GM19452 (cell line): ENCODE measurements around the gene EXOC6.

Experiments
- ATAC-seq: cut with Tn5 transposase; IDR thresholded peaks from one replicate; pipeline ENCODE4 v1.9.1; 2021; ENCODE audit not compliant: unreplicated experiment

Gene EXOC6

GRCh38 chr10:92999191-92999590, 150.9 kb downstream of the EXOC6 start:
- no peak for ATAC-seq

DNA sequence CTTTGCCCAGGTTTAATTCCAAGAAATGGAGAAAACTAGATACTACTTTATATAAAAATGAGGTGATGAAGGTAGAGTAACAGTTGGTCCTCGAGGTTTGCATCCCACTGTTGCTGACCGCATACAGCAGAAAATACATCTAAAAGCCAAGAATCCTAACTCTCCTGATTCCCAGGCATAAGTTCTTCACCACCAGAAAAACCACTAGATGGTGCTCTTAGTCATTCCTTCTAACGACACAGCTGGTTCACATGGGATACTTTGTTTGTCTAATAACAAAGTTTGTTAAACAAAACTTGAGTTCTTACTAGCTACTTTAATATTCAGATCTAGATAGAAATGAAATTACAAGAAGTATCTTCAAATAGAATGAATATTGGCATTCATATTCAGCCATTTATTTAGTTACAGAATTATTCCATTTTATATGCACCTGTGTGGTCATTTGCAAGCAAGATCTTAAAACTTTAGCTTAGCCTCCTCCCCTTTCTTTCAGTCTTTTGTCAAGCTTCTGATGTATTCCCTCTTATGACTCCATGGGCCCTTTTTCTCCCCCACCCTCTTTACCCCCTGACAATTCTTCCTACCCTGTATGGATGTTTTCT, 158.2 kb downstream of the EXOC6 start:
- no peak for ATAC-seq

DNA sequence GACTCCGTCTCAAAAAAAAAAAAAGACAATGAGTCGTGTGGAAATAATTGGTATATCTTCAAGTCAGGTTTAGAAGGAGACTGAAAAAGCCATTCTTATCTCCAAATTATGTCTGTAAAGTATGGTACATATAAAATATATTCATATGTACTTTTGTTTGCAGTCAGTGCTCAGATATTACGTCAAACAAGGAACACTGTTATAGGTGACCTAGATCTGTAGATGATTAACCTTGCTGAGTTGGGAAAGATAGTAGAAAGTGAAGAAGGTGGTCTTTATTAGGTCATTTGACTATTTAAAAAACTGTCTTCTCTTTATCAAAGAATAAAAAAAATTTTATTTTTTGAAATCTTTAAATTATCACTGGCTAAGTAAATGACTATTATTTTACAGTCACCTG, 167.4 kb downstream of the EXOC6 start:
- ATAC-seq = no peak

- ATAC-seq = no peak
Observed at GRCh38 chr10:93023013-93023650, 174.8 kb downstream of the EXOC6 start.

DNA sequence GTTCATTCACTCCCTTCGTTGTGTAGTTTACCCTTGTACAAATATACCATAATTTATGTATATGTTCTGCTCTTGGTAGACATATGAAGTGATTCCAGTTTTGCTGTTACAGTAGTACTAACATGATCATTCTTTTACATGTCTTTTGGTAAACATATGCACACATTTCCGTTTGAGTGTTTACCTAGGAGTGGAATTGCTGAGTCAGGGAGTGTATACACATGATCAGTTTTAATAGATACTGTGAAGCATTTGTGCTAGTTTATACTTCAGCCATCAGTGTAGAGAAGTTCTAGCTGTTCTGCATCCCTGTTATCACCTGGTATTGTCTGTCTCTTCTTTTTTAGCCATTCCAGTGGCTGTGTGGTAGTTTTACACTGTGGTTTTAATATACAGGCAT, 177.8 kb downstream of the EXOC6 start:
- no peak for ATAC-seq

DNA sequence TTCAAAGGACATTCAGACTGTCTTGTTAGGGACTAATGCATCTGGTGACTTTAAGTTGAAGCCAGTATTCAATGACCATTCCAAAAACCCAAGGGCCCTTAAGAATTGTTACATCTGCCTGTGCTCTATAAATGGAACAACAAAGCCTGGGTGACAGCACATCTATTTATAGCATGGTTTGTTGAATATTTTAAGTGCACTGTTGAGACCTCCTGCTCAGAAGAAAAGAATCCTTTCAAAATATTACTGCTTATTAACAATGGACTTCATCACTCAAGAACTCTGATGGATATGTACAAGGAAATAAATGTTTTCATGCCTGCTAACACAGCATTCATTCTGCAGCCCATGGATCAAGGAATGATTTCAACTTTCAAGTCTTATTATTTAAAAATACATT, 179.2 kb downstream of the EXOC6 start:
- no peak for ATAC-seq

DNA sequence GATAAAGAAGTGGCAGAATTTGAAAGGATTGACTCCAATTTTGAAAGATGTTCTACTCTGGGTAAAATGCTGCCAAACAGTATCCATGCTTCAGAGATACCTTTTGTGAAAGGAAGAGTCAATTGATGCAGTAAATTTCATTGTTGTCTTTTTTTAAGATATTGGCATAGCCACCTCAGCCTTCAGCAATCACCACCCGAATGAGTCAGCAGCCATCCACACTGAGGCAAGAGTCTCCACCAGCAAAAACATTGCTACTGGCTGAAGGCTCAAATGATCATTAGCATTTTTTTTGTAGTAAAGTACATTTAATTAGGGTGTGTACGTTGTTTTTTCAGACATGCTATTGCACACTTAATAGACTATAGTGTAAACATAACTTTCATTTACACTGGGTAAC, 180.6 kb downstream of the EXOC6 start:
- ATAC-seq = no peak

- no peak for ATAC-seq
Observed at GRCh38 chr10:93030409-93030808, 182.1 kb downstream of the EXOC6 start.

DNA sequence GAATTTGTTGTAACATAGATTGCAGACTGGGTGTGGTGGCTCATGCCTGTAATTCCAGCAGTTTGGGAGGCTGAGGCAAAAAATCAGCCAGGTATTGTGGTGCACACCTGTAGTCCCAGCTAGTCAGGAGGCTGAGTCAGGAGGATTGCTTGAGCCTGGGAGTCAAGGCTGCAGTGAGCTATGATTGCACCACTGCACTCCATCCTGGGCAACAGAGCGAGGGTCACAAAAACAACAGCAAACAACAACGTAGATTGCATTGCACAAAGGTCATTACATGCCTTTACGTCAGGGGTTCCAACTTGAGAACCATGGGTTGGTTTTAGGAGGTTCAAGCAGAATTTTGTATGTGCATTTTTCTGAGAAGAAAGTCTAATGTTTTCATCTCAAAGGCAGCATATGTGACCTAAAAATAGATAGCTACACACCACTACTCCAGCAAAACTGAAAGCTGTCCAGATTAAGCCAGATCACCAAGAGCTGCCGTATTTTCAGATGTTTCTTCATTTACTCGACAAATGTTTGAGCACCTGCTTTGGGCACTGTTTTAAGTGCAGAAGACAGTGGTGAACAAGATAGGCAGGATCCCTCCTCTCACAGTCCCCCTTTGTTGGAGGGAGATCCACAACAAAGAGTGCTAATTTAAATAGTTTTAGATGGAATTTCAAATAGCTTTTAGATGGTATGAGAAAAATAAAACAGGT, 183.9 kb downstream of the EXOC6 start:
- ATAC-seq = no peak

- no peak for ATAC-seq
Observed at GRCh38 chr10:93032809-93033137, 184.5 kb downstream of the EXOC6 start.

- no peak for ATAC-seq
Observed at GRCh38 chr10:93034426-93034825, 186.1 kb downstream of the EXOC6 start.

DNA sequence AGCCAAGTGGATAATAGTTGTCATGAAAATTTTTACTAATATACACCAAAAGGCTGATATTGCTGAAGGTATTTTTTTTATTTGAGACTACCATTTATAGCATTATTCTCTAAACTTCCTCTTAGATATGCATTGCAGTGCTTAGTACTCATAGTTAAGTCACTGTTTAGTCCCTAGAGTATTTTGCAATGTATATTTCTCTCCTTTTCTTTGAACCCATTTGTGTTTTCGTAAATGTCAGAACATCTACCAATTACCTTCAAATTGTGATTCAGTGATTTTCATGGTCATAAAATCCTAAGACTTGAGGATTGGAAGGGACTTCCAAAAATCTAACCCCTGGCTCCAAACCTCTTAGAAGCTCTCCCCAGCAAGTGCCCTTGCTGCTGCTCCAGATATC, 190.8 kb downstream of the EXOC6 start:
- ATAC-seq = no peak

DNA sequence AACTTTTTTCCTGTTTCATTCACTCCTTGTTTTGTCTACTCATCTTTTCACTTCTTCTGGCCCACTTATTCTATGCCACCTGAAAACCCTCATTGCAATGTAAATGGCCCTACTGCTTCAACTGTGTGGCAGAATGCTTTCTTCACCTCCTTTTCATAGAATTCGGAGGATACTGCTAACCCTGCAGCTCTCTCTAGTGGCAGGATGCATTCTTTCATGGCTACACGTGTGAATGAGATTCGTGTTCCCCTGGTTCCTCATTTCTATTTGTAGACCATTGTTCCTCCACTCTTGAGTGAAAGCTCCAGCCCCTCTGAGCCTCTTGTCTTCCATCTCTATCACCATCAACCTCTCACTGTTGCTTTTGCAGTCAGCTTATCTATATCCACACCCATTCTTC, 191.4 kb downstream of the EXOC6 start:
- no peak for ATAC-seq

DNA sequence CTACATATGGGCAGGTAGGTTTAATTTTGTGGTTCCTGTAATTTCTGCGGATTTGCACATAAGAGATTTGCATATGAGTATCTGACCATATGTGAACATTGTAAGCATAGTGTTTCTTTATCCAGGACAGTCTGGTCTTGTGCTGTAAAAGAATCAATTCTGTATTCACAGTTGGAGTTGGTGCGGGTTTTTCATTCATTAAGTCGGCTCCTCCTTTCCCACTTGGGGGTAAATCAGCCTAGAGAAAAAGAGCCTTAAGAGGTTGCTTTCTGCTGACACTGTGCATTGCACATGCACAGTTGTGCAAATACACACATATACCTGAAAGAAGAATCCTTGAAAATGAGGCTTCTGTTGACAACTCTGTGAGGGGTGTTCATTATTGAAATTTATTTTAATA, 206.2 kb downstream of the EXOC6 start:
- no peak for ATAC-seq

DNA sequence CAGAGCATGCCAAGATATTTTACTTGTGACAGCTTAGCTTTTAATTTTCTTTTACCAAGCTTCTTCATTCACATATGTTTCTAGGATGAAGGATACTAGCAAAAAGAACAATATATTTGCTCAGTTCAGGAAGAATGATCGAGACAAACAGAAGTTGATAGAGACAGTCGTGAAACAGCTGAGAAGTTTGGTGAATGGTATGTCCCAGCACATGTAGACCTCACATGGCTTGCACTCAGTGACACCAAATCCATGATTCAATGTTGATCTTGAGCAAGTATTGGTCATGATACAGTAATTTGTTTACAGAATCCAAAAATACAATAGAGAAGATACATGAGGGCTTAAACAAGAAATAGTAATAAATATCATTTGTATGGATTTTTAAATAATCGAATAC, 209.8 kb downstream of the EXOC6 start:
- ATAC-seq = no peak

DNA sequence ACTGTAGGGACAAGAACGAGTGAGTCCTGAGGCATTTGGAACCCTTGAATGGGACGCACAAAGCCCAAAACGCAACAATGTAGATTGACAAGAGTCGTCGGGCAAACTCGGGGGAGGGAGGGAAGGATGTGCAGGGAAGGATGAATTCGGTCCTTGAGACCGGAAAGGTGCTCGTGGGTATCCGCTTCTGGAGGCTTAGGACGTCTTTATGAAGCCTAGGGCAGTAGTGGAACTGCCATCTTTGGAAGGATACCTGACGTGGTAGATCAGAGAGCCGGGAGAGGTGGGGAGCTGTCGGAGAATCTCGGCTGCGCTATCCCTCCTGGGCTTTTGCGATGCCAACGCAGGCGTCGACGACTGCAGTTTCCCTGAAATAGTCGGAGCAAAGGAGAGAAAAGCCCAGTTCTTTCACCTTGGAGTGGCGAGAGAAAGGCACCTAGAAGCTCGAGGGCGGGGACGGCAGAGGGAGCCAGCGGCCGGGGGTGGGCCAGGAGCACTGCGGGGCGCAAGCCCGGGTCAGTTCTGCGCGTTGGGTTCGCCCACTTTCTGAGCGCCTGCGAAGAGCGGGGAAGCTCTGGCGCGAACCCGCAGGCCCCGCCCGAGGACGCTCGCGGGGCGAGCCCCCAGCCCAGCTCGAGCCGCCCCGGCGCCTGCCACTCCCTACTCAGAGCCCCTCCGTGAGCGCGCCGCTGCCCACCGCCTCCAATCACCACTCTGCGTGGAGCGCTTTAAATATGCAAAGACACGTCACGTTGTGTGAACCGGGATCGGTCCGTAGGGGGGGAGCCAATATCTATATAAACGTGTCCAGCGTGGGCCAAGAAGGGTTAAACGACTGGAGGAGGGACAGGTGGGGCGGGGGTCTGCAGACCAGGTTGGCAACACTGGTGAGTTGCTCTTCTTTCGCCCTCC, 211.9 kb downstream of the EXOC6 start, which contains the start of gene CYP26C1:
Gene CYP26C1 (plus strand): TSS at position 824 of the 912 bp plus-strand sequence. CDS start 466 bp downstream, outside the sequence.
- ATAC-seq = no peak

- ATAC-seq = no peak
Observed at GRCh38 chr10:93060887-93061593, 212.7 kb downstream of the EXOC6 start.

DNA sequence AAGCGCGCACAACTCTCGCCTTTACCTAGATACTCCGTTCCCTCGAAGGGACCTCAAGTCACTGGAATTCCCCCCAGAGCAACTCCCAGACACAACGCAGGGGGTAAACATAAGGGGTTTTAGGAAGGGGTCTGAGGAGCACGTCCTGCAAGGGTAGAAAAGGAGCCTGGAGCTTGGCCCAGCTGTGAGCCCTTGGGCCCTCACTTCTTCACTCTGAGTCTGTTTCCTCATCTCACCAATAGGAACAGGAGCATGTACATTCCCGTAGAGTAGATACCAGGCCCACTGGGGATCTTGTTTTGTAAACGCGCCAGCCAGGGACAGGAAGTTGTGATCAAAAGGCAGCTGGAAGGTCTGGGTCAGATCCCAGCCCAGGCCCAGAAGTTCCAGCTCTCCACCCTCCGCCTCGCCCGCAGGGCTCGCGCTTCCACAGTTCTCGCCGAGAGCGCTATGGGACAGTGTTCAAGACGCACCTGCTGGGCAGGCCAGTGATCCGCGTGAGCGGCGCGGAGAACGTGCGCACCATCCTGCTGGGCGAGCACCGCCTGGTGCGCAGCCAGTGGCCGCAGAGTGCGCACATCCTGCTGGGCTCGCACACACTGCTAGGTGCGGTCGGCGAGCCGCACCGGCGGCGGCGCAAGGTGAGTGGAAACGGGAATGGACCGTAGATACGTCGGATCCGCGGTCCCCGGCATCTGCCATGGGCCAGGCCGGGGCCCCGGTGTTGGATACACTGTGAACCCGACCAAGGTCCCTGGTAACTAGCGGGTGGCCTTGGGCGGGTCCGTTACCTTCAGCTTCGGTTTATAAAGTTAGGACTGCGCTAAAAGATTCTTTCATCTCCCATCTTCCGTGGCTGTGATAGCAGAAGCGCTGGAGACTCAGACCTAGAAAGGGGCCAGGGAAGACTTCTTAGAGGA, 213.5 kb downstream of the EXOC6 start:
- ATAC-seq = no peak

DNA sequence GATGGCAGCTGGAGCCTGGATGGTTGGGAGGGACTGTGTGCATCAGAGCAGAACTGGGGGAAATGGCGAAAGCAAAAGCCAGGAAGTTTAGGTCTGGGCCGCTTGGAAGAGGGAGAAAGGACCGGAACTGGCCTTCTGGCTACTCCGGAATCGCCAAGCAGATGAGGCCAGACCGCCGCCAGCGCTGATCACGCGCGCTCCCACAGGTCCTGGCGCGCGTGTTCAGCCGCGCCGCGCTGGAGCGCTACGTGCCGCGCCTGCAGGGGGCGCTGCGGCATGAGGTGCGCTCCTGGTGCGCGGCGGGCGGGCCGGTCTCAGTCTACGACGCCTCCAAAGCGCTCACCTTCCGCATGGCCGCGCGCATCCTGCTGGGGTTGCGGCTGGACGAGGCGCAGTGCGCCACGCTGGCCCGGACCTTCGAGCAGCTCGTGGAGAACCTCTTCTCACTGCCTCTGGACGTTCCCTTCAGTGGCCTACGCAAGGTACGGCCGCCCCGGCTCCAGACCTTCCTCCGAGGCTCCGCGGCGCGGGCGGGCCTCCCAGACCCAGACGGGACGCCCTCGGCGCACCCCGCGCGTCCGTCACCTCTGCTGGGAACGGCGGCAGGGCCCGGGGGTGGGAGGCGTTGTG, 214.3 kb downstream of the EXOC6 start:
- ATAC-seq = no peak
